SU-DHL-6 (cell line): ENCODE results near the gene GNAO1.

ENCODE experiments used
- EZH2phosphoT487 ChIP-seq: fragments of 200-600 bp; sonication (generic), shearing (Covaris generic); conservative IDR thresholded peaks from 2 replicates; pipeline ENCODE4 v1.6.1; 2018; ENCODE audit warnings: mild to moderate bottlenecking, antibody characterized with exemption, low read length, moderate library complexity, mixed read lengths
- TF ChIP-seq, protein P1 (sequence below): fragments of 200-600 bp; sonication (generic); IDR thresholded peaks from one replicate; pipeline ENCODE4 v1.5.1; 2017; ENCODE audit warnings: antibody characterized with exemption, mild to moderate bottlenecking, low read length, moderate library complexity; ENCODE audit not compliant: insufficient read depth, poor library complexity, severe bottlenecking

DNA sequence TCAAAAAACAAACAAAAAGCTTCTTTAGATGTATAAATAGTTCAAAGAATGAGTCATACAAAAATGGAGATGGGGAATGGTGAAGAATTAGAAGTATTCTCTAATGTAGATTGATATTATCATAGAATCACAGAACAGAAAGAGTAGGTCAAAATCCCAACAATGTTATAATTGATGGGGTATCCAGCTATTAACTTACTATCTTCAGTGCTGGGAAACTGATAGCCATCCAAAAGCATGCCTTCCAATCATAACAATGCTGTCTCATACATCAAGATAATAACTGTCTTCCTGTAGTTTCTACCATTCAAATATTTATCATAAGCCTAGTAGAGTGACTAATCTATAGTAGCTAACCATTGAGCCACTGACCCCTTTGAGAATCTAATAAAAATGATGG, 26.7 kb upstream of the GNAO1 start:
- TF ChIP-seq, protein P1, sequence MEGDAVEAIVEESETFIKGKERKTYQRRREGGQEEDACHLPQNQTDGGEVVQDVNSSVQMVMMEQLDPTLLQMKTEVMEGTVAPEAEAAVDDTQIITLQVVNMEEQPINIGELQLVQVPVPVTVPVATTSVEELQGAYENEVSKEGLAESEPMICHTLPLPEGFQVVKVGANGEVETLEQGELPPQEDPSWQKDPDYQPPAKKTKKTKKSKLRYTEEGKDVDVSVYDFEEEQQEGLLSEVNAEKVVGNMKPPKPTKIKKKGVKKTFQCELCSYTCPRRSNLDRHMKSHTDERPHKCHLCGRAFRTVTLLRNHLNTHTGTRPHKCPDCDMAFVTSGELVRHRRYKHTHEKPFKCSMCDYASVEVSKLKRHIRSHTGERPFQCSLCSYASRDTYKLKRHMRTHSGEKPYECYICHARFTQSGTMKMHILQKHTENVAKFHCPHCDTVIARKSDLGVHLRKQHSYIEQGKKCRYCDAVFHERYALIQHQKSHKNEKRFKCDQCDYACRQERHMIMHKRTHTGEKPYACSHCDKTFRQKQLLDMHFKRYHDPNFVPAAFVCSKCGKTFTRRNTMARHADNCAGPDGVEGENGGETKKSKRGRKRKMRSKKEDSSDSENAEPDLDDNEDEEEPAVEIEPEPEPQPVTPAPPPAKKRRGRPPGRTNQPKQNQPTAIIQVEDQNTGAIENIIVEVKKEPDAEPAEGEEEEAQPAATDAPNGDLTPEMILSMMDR, result no peak
- TF ChIP-seq EZH2phosphoT487, result no peak
